ENCODE measurements around the gene RPUSD3. TPM values are rescaled to one million over a fixed set of nuclear protein-coding genes. Genes with fewer than 3 reads are reported as not detected.

Gene RPUSD3
- total and polyA plus RNA-seq, 9 of the 15 experiments (the other 6 are each of a cell fraction or from before 2014, with no cell fraction given): 13.8 to 99.0 (median 59.3) TPM

- TF ChIP-seq, protein P1, sequence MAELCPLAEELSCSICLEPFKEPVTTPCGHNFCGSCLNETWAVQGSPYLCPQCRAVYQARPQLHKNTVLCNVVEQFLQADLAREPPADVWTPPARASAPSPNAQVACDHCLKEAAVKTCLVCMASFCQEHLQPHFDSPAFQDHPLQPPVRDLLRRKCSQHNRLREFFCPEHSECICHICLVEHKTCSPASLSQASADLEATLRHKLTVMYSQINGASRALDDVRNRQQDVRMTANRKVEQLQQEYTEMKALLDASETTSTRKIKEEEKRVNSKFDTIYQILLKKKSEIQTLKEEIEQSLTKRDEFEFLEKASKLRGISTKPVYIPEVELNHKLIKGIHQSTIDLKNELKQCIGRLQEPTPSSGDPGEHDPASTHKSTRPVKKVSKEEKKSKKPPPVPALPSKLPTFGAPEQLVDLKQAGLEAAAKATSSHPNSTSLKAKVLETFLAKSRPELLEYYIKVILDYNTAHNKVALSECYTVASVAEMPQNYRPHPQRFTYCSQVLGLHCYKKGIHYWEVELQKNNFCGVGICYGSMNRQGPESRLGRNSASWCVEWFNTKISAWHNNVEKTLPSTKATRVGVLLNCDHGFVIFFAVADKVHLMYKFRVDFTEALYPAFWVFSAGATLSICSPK (IDR thresholded peaks at IDR 0.05; ENCODE audit: borderline replicate concordance): no peak
- TF ChIP-seq ZNF436 (CRISPR knock-in tag; IDR thresholded peaks at IDR 0.05) (no peak), KAT2B (IDR thresholded peaks at IDR 0.05; ENCODE audit: low read depth, low read length) (no peak), XRCC5 (IDR thresholded peaks at IDR 0.05; ENCODE audit: low read depth, low read length) (no peak), MYBL2 (IDR thresholded peaks at IDR 0.05; ENCODE audit: low read depth) (no peak), MYBL2 (CRISPR knock-in tag; IDR thresholded peaks at IDR 0.05; ENCODE audit: borderline replicate concordance) (no peak), HNRNPUL1 (IDR thresholded peaks at IDR 0.05; ENCODE audit: low read length) (no peak), ZNF551 (CRISPR knock-in tag; IDR thresholded peaks at IDR 0.05) (no peak), ZNF3 (CRISPR knock-in tag; IDR thresholded peaks at IDR 0.05) (no peak), RBM25 (IDR thresholded peaks at IDR 0.05; ENCODE audit: low read depth, low read length, severe bottlenecking) (no peak), FUS (optimal IDR thresholded peaks at IDR 0.05; ENCODE audit: low read depth, low read length) (no peak), PCBP2 (IDR thresholded peaks at IDR 0.05; ENCODE audit: low read depth, low read length, poor library complexity, severe bottlenecking) (no peak), ZBTB1 (CRISPR knock-in tag; IDR thresholded peaks at IDR 0.05; ENCODE audit: borderline replicate concordance, low read depth) (no peak), FOXA3 (CRISPR knock-in tag; conservative IDR thresholded peaks at IDR 0.05 in 1 of 2, IDR thresholded peaks at IDR 0.05 in 1 of 2) (peak; percentile 19 to 51; a peak in 1 of 4 replicates), ZNF311 (CRISPR knock-in tag; IDR thresholded peaks at IDR 0.05) (no peak)
- TF ChIP-seq, protein P2, sequence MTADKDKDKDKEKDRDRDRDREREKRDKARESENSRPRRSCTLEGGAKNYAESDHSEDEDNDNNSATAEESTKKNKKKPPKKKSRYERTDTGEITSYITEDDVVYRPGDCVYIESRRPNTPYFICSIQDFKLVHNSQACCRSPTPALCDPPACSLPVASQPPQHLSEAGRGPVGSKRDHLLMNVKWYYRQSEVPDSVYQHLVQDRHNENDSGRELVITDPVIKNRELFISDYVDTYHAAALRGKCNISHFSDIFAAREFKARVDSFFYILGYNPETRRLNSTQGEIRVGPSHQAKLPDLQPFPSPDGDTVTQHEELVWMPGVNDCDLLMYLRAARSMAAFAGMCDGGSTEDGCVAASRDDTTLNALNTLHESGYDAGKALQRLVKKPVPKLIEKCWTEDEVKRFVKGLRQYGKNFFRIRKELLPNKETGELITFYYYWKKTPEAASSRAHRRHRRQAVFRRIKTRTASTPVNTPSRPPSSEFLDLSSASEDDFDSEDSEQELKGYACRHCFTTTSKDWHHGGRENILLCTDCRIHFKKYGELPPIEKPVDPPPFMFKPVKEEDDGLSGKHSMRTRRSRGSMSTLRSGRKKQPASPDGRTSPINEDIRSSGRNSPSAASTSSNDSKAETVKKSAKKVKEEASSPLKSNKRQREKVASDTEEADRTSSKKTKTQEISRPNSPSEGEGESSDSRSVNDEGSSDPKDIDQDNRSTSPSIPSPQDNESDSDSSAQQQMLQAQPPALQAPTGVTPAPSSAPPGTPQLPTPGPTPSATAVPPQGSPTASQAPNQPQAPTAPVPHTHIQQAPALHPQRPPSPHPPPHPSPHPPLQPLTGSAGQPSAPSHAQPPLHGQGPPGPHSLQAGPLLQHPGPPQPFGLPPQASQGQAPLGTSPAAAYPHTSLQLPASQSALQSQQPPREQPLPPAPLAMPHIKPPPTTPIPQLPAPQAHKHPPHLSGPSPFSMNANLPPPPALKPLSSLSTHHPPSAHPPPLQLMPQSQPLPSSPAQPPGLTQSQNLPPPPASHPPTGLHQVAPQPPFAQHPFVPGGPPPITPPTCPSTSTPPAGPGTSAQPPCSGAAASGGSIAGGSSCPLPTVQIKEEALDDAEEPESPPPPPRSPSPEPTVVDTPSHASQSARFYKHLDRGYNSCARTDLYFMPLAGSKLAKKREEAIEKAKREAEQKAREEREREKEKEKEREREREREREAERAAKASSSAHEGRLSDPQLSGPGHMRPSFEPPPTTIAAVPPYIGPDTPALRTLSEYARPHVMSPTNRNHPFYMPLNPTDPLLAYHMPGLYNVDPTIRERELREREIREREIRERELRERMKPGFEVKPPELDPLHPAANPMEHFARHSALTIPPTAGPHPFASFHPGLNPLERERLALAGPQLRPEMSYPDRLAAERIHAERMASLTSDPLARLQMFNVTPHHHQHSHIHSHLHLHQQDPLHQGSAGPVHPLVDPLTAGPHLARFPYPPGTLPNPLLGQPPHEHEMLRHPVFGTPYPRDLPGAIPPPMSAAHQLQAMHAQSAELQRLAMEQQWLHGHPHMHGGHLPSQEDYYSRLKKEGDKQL (CRISPR knock-in tag; IDR thresholded peaks at IDR 0.05; ENCODE audit: borderline replicate concordance): no peak
- TF ChIP-seq, protein P3, sequence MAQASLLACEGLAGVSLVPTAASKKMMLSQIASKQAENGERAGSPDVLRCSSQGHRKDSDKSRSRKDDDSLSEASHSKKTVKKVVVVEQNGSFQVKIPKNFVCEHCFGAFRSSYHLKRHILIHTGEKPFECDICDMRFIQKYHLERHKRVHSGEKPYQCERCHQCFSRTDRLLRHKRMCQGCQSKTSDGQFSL (CRISPR knock-in tag; IDR thresholded peaks at IDR 0.05): no peak
- TF ChIP-seq, protein P3 (tag; IDR thresholded peaks at IDR 0.05): no peak
- TF ChIP-seq, protein P4, sequence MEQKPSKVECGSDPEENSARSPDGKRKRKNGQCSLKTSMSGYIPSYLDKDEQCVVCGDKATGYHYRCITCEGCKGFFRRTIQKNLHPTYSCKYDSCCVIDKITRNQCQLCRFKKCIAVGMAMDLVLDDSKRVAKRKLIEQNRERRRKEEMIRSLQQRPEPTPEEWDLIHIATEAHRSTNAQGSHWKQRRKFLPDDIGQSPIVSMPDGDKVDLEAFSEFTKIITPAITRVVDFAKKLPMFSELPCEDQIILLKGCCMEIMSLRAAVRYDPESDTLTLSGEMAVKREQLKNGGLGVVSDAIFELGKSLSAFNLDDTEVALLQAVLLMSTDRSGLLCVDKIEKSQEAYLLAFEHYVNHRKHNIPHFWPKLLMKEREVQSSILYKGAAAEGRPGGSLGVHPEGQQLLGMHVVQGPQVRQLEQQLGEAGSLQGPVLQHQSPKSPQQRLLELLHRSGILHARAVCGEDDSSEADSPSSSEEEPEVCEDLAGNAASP (IDR thresholded peaks at IDR 0.05): no peak
Measured at GRCh38 chr3:9884555-9885165, 40.9 kb upstream of the RPUSD3 start (continued).

All from K562 (cell line).